Suprapubic skin (tissue), 3 donors: Measurements from ENCODE around the gene CEP295NL.

Experiments used
- POLR2A ChIP-seq, 2 donors: fragments of 450-650 bp; IDR thresholded peaks; one replicate each; pipeline ENCODE4 v1.6.1; 2017; ENCODE audit warnings: antibody characterized with exemption in 2 of 2, mild to moderate bottlenecking in 2 of 2, moderate library complexity in 2 of 2
- TF ChIP-seq, protein P1 (sequence below), 2 donors: fragments of 200-600 bp in 1 of 2; fragments of 450-650 bp in 1 of 2; sonication (generic) in 1 of 2; IDR thresholded peaks; one replicate each; pipeline ENCODE4 v1.5.1; 2016 to 2019; ENCODE audit warnings: antibody characterized with exemption in 2 of 2, mild to moderate bottlenecking in 1 of 2, moderate library complexity in 1 of 2

DNA sequence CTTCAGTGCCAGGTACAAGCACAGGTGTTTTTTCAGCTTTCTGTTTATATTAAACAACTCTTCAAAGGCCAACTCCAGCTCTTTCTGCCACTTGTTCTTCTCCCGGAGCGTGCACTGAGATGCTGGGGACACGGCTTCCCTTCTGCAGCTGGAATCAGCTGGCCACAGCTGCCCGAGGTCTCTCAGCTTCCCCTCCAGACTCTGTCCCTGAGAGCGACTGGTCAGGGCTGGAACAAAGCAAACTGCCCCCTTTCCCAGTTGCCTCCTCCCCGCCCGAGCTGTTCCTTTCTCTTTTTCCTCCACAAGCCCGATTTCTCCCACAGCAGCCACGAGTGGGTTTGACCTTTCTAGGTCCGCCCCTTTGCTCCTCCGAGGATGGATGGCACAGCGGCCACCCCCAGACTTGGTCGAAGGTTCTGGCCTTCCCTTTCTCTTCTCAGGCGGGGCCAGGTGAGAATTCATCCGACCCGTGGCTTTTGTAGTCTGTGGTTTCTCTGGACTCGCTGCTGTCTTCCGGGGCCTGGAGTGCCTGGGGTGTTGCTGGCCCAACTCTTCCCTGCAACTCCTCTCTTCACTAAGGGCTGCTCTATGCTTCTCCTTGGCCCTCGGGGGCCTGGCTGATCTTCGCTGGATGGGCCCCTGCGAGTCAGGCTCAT, 11.5 kb downstream of the CEP295NL start:
- TF ChIP-seq, protein P1, sequence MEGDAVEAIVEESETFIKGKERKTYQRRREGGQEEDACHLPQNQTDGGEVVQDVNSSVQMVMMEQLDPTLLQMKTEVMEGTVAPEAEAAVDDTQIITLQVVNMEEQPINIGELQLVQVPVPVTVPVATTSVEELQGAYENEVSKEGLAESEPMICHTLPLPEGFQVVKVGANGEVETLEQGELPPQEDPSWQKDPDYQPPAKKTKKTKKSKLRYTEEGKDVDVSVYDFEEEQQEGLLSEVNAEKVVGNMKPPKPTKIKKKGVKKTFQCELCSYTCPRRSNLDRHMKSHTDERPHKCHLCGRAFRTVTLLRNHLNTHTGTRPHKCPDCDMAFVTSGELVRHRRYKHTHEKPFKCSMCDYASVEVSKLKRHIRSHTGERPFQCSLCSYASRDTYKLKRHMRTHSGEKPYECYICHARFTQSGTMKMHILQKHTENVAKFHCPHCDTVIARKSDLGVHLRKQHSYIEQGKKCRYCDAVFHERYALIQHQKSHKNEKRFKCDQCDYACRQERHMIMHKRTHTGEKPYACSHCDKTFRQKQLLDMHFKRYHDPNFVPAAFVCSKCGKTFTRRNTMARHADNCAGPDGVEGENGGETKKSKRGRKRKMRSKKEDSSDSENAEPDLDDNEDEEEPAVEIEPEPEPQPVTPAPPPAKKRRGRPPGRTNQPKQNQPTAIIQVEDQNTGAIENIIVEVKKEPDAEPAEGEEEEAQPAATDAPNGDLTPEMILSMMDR (IDR thresholded peaks at IDR 0.05): no peak
- no peak for TF ChIP-seq POLR2A (IDR thresholded peaks at IDR 0.05)
